Measurements from ENCODE around the gene MRPL43.

- TF ChIP-seq PCBP1 (IDR thresholded peaks at IDR 0.05; ENCODE audit: low read depth, low read length, poor library complexity, severe bottlenecking) (no peak), SIRT6 (IDR thresholded peaks at IDR 0.05; ENCODE audit: low read depth, low read length) (no peak), POLR2A (conservative IDR thresholded peaks at IDR 0.05) (no peak), ZNF785 (CRISPR knock-in tag; IDR thresholded peaks at IDR 0.05) (no peak), FOSL1 (tag; conservative IDR thresholded peaks at IDR 0.05) (no peak), ZNF3 (CRISPR knock-in tag; IDR thresholded peaks at IDR 0.05) (no peak), ZBTB8A (IDR thresholded peaks at IDR 0.05; ENCODE audit: partially characterized antibody) (no peak), PREB (CRISPR knock-in tag; IDR thresholded peaks at IDR 0.05) (no peak), CTCF (IDR thresholded peaks at IDR 0.05 in 2 of 3, conservative IDR thresholded peaks at IDR 0.05 in 1 of 3; ENCODE audit: insufficient read depth in 2 of 3, low read depth in 1 of 3, low read length in 3 of 3) (no peak), SLC30A9 (CRISPR knock-in tag; IDR thresholded peaks at IDR 0.05) (no peak), CEBPG (CRISPR knock-in tag; IDR thresholded peaks at IDR 0.05) (no peak), CEBPG (tag; conservative IDR thresholded peaks at IDR 0.05 in 1 of 2, IDR thresholded peaks at IDR 0.05 in 1 of 2) (no peak), NR3C1 (CRISPR knock-in tag; IDR thresholded peaks at IDR 0.05) (no peak), ZNF76 (CRISPR knock-in tag; IDR thresholded peaks at IDR 0.05; ENCODE audit: borderline replicate concordance) (no peak)
Measured at GRCh38 chr10:100968863-100969186, 18.5 kb downstream of the MRPL43 start.
